HCT116 (cell line): ENCODE data around the gene APELA. TPM values are rescaled to one million over a fixed set of nuclear protein-coding genes. Genes with fewer than 3 reads are reported as not detected.

Source experiments
- ATAC-seq: fragments of 200-7000 bp; cut with Tn5 transposase; 2 replicates; pipeline ENCODE4 v1.9.1; 2020; ENCODE audit warnings: mild to moderate bottlenecking, moderate library complexity
- BruUV-seq: library from RNA; stranded (reverse); fragments of 400-500 nt; replicated peaks from 2 replicates; lab custom pipeline; 2021; lab: Mats Ljungman, UMichigan
- CTCF ChIA-PET: fragments of 300-600 bp; sonication (Branson Sonifier 250); formaldehyde crosslinking; loops from one replicate; lab custom pipeline; 2021; ENCODE audit warnings: antibody characterized with exemption; lab: Charles Lee
- POLR2A ChIA-PET: fragments of 300-600, 350-600 bp; sonication (Branson Sonifier 250); formaldehyde crosslinking; loops from one replicate; lab custom pipeline; 2021; ENCODE audit warnings: antibody characterized with exemption; lab: Charles Lee
- RAD21 ChIA-PET, 2 experiments: fragments of 300-600 bp; sonication (Branson Sonifier 250); formaldehyde crosslinking; loops; one replicate each; lab custom pipeline; 2023; ENCODE audit warnings: low total read pairs in 2 of 2; ENCODE audit not compliant: uncharacterized antibody in 2 of 2, unreplicated experiment in 2 of 2, low non-redundant PET in 1 of 2; lab: Charles Lee
- DNase-seq: peaks from one replicate; pipeline ENCODE4 v3.0.0-alpha.2; 2010; ENCODE audit warnings: low read depth, low spot score
- H2AFZ ChIP-seq: fragments of 200-600 bp; shearing (Covaris generic), sonication (generic); 2 replicates; pipeline ENCODE4 v1.6.1; 2017; ENCODE audit warnings: low read depth, mixed run types, mixed read lengths, antibody characterized with exemption, low read length; ENCODE audit not compliant: poor library complexity, severe bottlenecking
- H3K27ac ChIP-seq: 2 replicates; pipeline ENCODE4 v1.5.1; 2012; ENCODE audit warnings: low read depth, low read length
- H3K27me3 ChIP-seq: fragments of 200-600 bp; sonication (generic); 2 replicates; pipeline ENCODE4 v1.6.1; 2016; ENCODE audit warnings: mixed run types, low read length, mixed read lengths; ENCODE audit not compliant: insufficient read depth
- H3K36me3 ChIP-seq, 2 experiments: fragments of 200-500 bp in 1 of 2; fragments of 200-600 bp in 1 of 2; sonication (Bioruptor generic) in 1 of 2; sonication (generic) in 1 of 2; 2 replicates each; pipeline versions ENCODE4 v1.5.1 to v1.6.1; 2014 to 2016; ENCODE audit warnings: low read length in 2 of 2, inconsistent platforms in 1 of 2, mixed read lengths in 1 of 2, mixed run types in 1 of 2; ENCODE audit not compliant: insufficient read depth in 2 of 2, control insufficient read depth in 1 of 2
- H3K4me1 ChIP-seq, 2 experiments: fragments of 200-600 bp in 1 of 2; sonication (generic) in 1 of 2; 2 replicates each; pipeline versions ENCODE4 v1.5.1 to v1.6.1; 2012 to 2017; ENCODE audit warnings: low read length in 2 of 2, inconsistent platforms in 1 of 2, mild to moderate bottlenecking in 1 of 2, mixed read lengths in 1 of 2, mixed run types in 1 of 2, moderate library complexity in 1 of 2; ENCODE audit not compliant: insufficient read depth in 2 of 2, control insufficient read depth in 1 of 2
- H3K4me2 ChIP-seq: fragments of 200-600 bp; sonication (generic); 2 replicates; pipeline ENCODE4 v1.6.1; 2017; ENCODE audit warnings: mixed run types, low read length, mixed read lengths
- H3K4me3 ChIP-seq, 2 experiments: fragments of 200-600 bp in 1 of 2; sonication (generic) in 1 of 2; replicated peaks in 1 of 2; 2 replicates each; pipeline ENCODE4 v1.5.1; 2011 to 2016; ENCODE audit warnings: low read length in 2 of 2, control low read depth in 1 of 2, low read depth in 1 of 2, mild to moderate bottlenecking in 1 of 2, mixed read lengths in 1 of 2, mixed run types in 1 of 2
- H3K79me2 ChIP-seq: fragments of 200-600 bp; sonication (generic); 2 replicates; pipeline ENCODE4 v1.6.1; 2017; ENCODE audit warnings: mild to moderate bottlenecking, mixed run types, low read length, moderate library complexity, mixed read lengths; ENCODE audit not compliant: insufficient read depth
- H3K9ac ChIP-seq: fragments of 200-600 bp; sonication (generic); 2 replicates; pipeline ENCODE4 v1.6.1; 2016; ENCODE audit warnings: low read length, mixed read lengths
- H3K9me2 ChIP-seq: fragments of 200-600 bp; sonication (generic), shearing (Covaris generic); 2 replicates; pipeline ENCODE4 v1.6.1; 2017; ENCODE audit warnings: mixed run types, mild to moderate bottlenecking, moderate library complexity; ENCODE audit not compliant: insufficient read depth
- H3K9me3 ChIP-seq, 2 experiments: fragments of 200-500 bp in 1 of 2; fragments of 200-600 bp in 1 of 2; sonication (Bioruptor generic) in 1 of 2; sonication (generic) in 1 of 2; 2 replicates each; pipeline ENCODE4 v1.6.1; 2014 to 2017; ENCODE audit warnings: low read length in 2 of 2, mixed read lengths in 2 of 2, inconsistent platforms in 1 of 2, low read depth in 1 of 2, mild to moderate bottlenecking in 1 of 2, mixed run types in 1 of 2, moderate library complexity in 1 of 2; ENCODE audit not compliant: control insufficient read depth in 1 of 2, insufficient read depth in 1 of 2
- H4K20me1 ChIP-seq: fragments of 200-600 bp; sonication (generic), shearing (Covaris generic); 2 replicates; pipeline ENCODE4 v1.6.1; 2017; ENCODE audit warnings: mixed run types, mild to moderate bottlenecking, moderate library complexity; ENCODE audit not compliant: insufficient read depth
- CBX3 ChIP-seq: IDR thresholded peaks from 2 replicates; pipeline ENCODE4 v1.6.1; 2012; ENCODE audit warnings: low read depth
- POLR2A ChIP-seq: IDR thresholded peaks from 2 replicates; pipeline ENCODE4 v1.7.0; 2011; ENCODE audit warnings: borderline replicate concordance; ENCODE audit not compliant: insufficient read depth, insufficient read length; ENCODE audit errors: extremely low read depth
- RAD21 ChIP-seq: IDR thresholded peaks from 2 replicates; pipeline ENCODE4 v1.6.1; 2012; ENCODE audit warnings: low read depth, mild to moderate bottlenecking
- SP1 ChIP-seq: IDR thresholded peaks from 2 replicates; pipeline ENCODE4 v1.6.1; 2012; ENCODE audit warnings: low read depth
- SRF ChIP-seq: IDR thresholded peaks from 2 replicates; pipeline ENCODE4 v1.6.1; 2012; ENCODE audit warnings: low read depth
- intact Hi-C: fragments of 100-400 bp; cut with micrococcal nuclease; formaldehyde crosslinking; loops from 2 replicates; pipeline ENCODE4 v1.10.0; 2022
- total RNA-seq: library from RNA; stranded (reverse); gene quantifications from one replicate; pipeline ENCODE4 v1.2.1, GENCODE V29; 2021; ENCODE audit not compliant: unreplicated experiment
- TF ChIP-seq, protein P1 (sequence below): IDR thresholded peaks from 2 replicates; pipeline ENCODE4 v1.6.1; 2012

Gene APELA
- total RNA-seq, 1 experiment from 2014 or later, result not detected

DNA sequence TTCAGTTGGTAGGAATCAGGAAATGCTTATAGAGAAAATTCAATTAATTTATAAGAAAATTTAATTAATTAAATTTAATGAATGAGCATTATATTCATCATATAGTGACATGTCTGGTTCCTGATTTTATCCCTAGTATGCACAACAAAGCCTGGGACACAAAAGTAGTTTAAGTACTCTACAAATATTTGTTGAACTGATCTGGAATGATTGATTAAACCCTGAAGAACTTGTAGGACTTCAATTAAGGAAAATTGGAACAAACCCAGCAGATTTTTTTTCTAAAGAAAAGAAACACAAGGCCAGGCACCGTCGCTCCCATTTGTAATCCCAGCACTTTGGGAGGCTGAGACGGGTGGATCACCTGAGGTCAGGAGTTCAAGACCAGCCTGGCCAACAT lies 4.5 kb upstream of the APELA start:
- Histone ChIP-seq H3K9me2 (no peaks in the 10 kb centered on the region; the same call in 1 of the 2 replicates), H4K20me1 (no peaks in the 10 kb centered on the region), H3K9me3 (no peaks in the 10 kb centered on the region), H3K4me1 (no peaks in the 10 kb centered on the region), H3K36me3 (no peaks in the 10 kb centered on the region), H3K27ac (no peak overlapping the region), H3K27me3 (no peaks in the 10 kb centered on the region), H3K4me2 (no peak overlapping the region), H2AFZ (no peak overlapping the region), H3K4me3 (no peak overlapping the region), H3K79me2 (no peaks in the 10 kb centered on the region), H3K9ac (no peak overlapping the region)
- no TSS peak for BruUV-seq
- POLR2A ChIA-PET, result no interaction called here
- ATAC-seq (no peak), DNase-seq (no peak)
- no peak for TF ChIP-seq CBX3
- TF ChIP-seq SP1, result no peak
- TF ChIP-seq SRF, result no peak
- TF ChIP-seq RAD21, result no peak
- TF ChIP-seq, protein P1, sequence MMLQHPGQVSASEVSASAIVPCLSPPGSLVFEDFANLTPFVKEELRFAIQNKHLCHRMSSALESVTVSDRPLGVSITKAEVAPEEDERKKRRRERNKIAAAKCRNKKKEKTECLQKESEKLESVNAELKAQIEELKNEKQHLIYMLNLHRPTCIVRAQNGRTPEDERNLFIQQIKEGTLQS, result no peak
- intact Hi-C loops, result no loop called here
- RAD21 ChIA-PET, result no interaction called here
- CTCF ChIA-PET, result no interaction called here

DNA sequence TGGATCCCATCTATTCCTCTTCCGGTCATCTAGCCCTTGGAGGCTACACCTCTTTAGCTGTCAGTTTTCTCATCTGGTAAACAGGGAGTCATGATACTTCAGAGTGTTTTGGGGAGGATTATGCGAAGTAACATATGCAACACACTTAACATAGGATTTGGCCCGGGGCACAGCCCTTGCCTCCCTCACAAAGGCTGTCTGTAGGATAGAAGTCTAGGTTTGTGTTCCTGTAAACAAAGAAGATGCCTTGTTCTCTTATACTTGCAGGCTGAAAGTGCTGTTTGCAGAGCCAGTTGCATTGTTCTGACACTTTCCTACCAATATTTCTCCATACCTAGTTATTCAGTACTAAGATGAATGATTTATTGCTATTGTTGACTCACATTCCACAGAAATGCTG lies 2.2 kb upstream of the APELA start:
- no peak overlapping the region for H2AFZ ChIP-seq
- POLR2A ChIA-PET, result interaction anchor here (0.6 kb wide), 1 partner anchor 143 kb away, joined by 3 read pairs; no protein-coding TSS in a partner anchor
- no peak for ATAC-seq
- no peak for TF ChIP-seq POLR2A
- TF ChIP-seq, protein P1, result no peak
- TF ChIP-seq, all 23 proteins: peak for 0
- intact Hi-C loops, result no loop called here
- Histone ChIP-seq H3K27me3 (no peaks in the 10 kb centered on the region), H3K9me3 (no peaks in the 10 kb centered on the region), H4K20me1 (no peaks in the 10 kb centered on the region), H3K27ac (no peak overlapping the region), H3K4me3 (no peak overlapping the region), H3K9me2 (no peaks in the 10 kb centered on the region; the same call in 1 of the 2 replicates), H3K36me3 (no peaks in the 10 kb centered on the region), H3K4me1 (no peaks in the 10 kb centered on the region), H3K79me2 (no peaks in the 10 kb centered on the region), H3K4me2 (no peak overlapping the region), H3K9ac (no peak overlapping the region)
- DNase-seq, result no peak
- ChIA-PET RAD21 (no interaction called here), CTCF (no interaction called here)
- BruUV-seq, result no TSS peak
